ENCODE measurements around the gene MYH11. TPM values are rescaled to one million over a fixed set of nuclear protein-coding genes. Genes with fewer than 3 reads are reported as not detected.
"Not testable (repeated sequence)": the region's sequence is repeated elsewhere in the genome, so short reads cannot be mapped to it uniquely, and the experiment has no call there.

The MYH11 gene
- total RNA-seq, 2 donors from 2014 or later = 0.09 to 0.29 TPM

- Histone ChIP-seq H3K36me3 (ENCODE audit: control insufficient read depth, insufficient read depth, low read length) (no peaks in the 10 kb centered on the region), H3K4me3 (ENCODE audit: low read length) (no peak overlapping the region), H3K9me3 (ENCODE audit: control insufficient read depth, low read length) (peaks cover 10% of the 10 kb centered on the region), H3K27ac (ENCODE audit: low read depth, low read length) (no peak overlapping the region), H3K9ac (ENCODE audit: extremely low read depth, low read length, poor library complexity, severe bottlenecking) (no peak overlapping the region), H3K4me1 (ENCODE audit: control insufficient read depth, insufficient read depth, low read length) (no peaks in the 10 kb centered on the region), H3K27me3 (ENCODE audit: control insufficient read depth, insufficient read depth, low read length, poor library complexity, severe bottlenecking) (peaks cover 38% of the 10 kb centered on the region)
- H3K4me3 Mint-ChIP-seq = no peak overlapping the region
- peaks cover 6% of the 10 kb centered on the region for H3K4me1 Mint-ChIP-seq
- H3K27me3 Mint-ChIP-seq (ENCODE audit: insufficient read depth) = peaks cover 58% of the 10 kb centered on the region
- WGBS, 2 experiments (ENCODE audit: insufficient coverage in 1 of 2, insufficient read length in 1 of 2) = 94 to 100% methylated on average over 2 to 4 of the region's 5 CpGs
- no peak for TF ChIP-seq CTCF (conservative IDR thresholded peaks at IDR 0.05)
- H3K27ac Mint-ChIP-seq = no peak overlapping the region
- H3K9me3 Mint-ChIP-seq = peaks cover 10% of the 10 kb centered on the region
- H3K36me3 Mint-ChIP-seq (ENCODE audit: low read depth) = no peaks in the 10 kb centered on the region
- no peak for DNase-seq
These were observed 64.3 kb downstream of the MYH11 start for GRCh38 chr16:15792563-15792971.

- H3K4me1 ChIP-seq (ENCODE audit: control insufficient read depth, insufficient read depth, low read length) = no peaks in the 10 kb centered on the region
- H3K9ac ChIP-seq (ENCODE audit: extremely low read depth, low read length, poor library complexity, severe bottlenecking) = no peak overlapping the region
- H3K9me3 Mint-ChIP-seq = no peaks in the 10 kb centered on the region
- H3K27ac ChIP-seq (ENCODE audit: low read depth, low read length) = no peak overlapping the region
- H3K4me3 ChIP-seq (ENCODE audit: low read length) = no peak overlapping the region
- no peaks in the 10 kb centered on the region for H3K36me3 ChIP-seq (ENCODE audit: control insufficient read depth, insufficient read depth, low read length)
- H3K27me3 Mint-ChIP-seq (ENCODE audit: insufficient read depth) = peaks cover 64% of the 10 kb centered on the region
- WGBS, 2 experiments (ENCODE audit: insufficient coverage in 1 of 2, insufficient read length in 1 of 2) = 91% methylated on average over 2 to 4 of the region's 4 CpGs
- peaks cover 7% of the 10 kb centered on the region for H3K4me1 Mint-ChIP-seq
- no peak for TF ChIP-seq CTCF (conservative IDR thresholded peaks at IDR 0.05)
- no peaks in the 10 kb centered on the region for H3K9me3 ChIP-seq (ENCODE audit: control insufficient read depth, low read length)
- no peak overlapping the region for H3K27ac Mint-ChIP-seq
- H3K36me3 Mint-ChIP-seq (ENCODE audit: low read depth) = no peaks in the 10 kb centered on the region
- H3K4me3 Mint-ChIP-seq = no peak overlapping the region
- H3K27me3 ChIP-seq (ENCODE audit: control insufficient read depth, insufficient read depth, low read length, poor library complexity, severe bottlenecking) = peaks cover 31% of the 10 kb centered on the region
- no peak for DNase-seq
These were observed 66.4 kb downstream of the MYH11 start for GRCh38 chr16:15790458-15790857.

- DNase-seq; H3K9me3 ChIP-seq (ENCODE audit: control insufficient read depth, low read length); H3K27ac Mint-ChIP-seq; H3K27ac ChIP-seq (ENCODE audit: low read depth, low read length); H3K4me1 ChIP-seq (ENCODE audit: control insufficient read depth, insufficient read depth, low read length); H3K4me3 ChIP-seq (ENCODE audit: low read length); H3K36me3 Mint-ChIP-seq (ENCODE audit: low read depth); H3K36me3 ChIP-seq (ENCODE audit: control insufficient read depth, insufficient read depth, low read length); H3K9me3 Mint-ChIP-seq; H3K4me3 Mint-ChIP-seq; H3K9ac ChIP-seq (ENCODE audit: extremely low read depth, low read length, poor library complexity, severe bottlenecking): not testable (repeated sequence)
- WGBS, 2 experiments (ENCODE audit: insufficient coverage in 1 of 2, insufficient read length in 1 of 2) = 92 to 97% methylated on average over 2 to 5 of the region's 5 CpGs
- peaks cover 64% of the 10 kb centered on the region for H3K27me3 Mint-ChIP-seq (ENCODE audit: insufficient read depth)
- peaks cover 31% of the 10 kb centered on the region for H3K27me3 ChIP-seq (ENCODE audit: control insufficient read depth, insufficient read depth, low read length, poor library complexity, severe bottlenecking)
- peaks cover 11% of the 10 kb centered on the region for H3K4me1 Mint-ChIP-seq
These were observed 67.0 kb downstream of the MYH11 start for GRCh38 chr16:15789816-15790215.

- H3K9me3 Mint-ChIP-seq = no peaks in the 10 kb centered on the region
- no peak for TF ChIP-seq CTCF (conservative IDR thresholded peaks at IDR 0.05)
These were observed 68.0 kb downstream of the MYH11 start for GRCh38 chr16:15788846-15789239.

More at GRCh38 chr16:15788846-15789239, 68.0 kb downstream of the MYH11 start:
- no peaks in the 10 kb centered on the region for H3K36me3 Mint-ChIP-seq (ENCODE audit: low read depth)
- Histone ChIP-seq H3K27ac (ENCODE audit: low read depth, low read length) (no peak overlapping the region), H3K27me3 (ENCODE audit: control insufficient read depth, insufficient read depth, low read length, poor library complexity, severe bottlenecking) (peaks cover 38% of the 10 kb centered on the region), H3K4me1 (ENCODE audit: control insufficient read depth, insufficient read depth, low read length) (no peaks in the 10 kb centered on the region), H3K9ac (ENCODE audit: extremely low read depth, low read length, poor library complexity, severe bottlenecking) (no peak overlapping the region), H3K4me3 (ENCODE audit: low read length) (no peak overlapping the region), H3K9me3 (ENCODE audit: control insufficient read depth, low read length) (no peaks in the 10 kb centered on the region), H3K36me3 (ENCODE audit: control insufficient read depth, insufficient read depth, low read length) (no peaks in the 10 kb centered on the region)
- H3K27ac Mint-ChIP-seq = no peak overlapping the region
- H3K4me1 Mint-ChIP-seq = peaks cover 5% of the 10 kb centered on the region
- peaks cover 69% of the 10 kb centered on the region for H3K27me3 Mint-ChIP-seq (ENCODE audit: insufficient read depth)
- no peak overlapping the region for H3K4me3 Mint-ChIP-seq
- WGBS, 2 experiments (ENCODE audit: insufficient coverage in 1 of 2, insufficient read length in 1 of 2) = 67 to 74% methylated on average over 1 to 2 of the region's 2 CpGs
- DNase-seq = no peak
